BJ (cell line): ENCODE data around the gene ECE1. TPM values are rescaled to one million over a fixed set of nuclear protein-coding genes. Genes with fewer than 3 reads are reported as not detected.
"Not testable (repeated sequence)": the region's sequence is repeated elsewhere in the genome, so short reads cannot be mapped to it uniquely, and the experiment has no call there.

Experiments used
- CTCF ChIA-PET: fragments of 350-600 bp; formaldehyde crosslinking; extraction: SDS; loops from one replicate; lab custom pipeline; 2021; ENCODE audit warnings: antibody characterized with exemption, inconsistent platforms; lab: Yijun Ruan, JAX
- POLR2A ChIA-PET: fragments of 300-600 bp; sonication (Branson Sonifier 250); formaldehyde crosslinking; extraction: SDS; loops from one replicate; lab custom pipeline; 2021; ENCODE audit warnings: antibody characterized with exemption; lab: Charles Lee
- DNase-seq: peaks from one replicate; pipeline ENCODE4 v3.0.0-alpha.2; 2011; ENCODE audit warnings: low read depth
- H3K27me3 ChIP-seq: 2 replicates; pipeline ENCODE4 v1.6.0; 2011; ENCODE audit warnings: low read length; ENCODE audit not compliant: control insufficient read depth, insufficient read depth
- H3K36me3 ChIP-seq: 2 replicates; pipeline ENCODE4 v1.5.1; 2011; ENCODE audit warnings: low read length; ENCODE audit not compliant: control insufficient read depth, insufficient read depth
- H3K4me3 ChIP-seq: 2 replicates; pipeline ENCODE4 v1.5.1; 2011; ENCODE audit warnings: low read depth, mild to moderate bottlenecking, control low read depth, low read length
- polyA plus RNA-seq: library from polyadenylated mRNA; depleted of rRNA; stranded (reverse); fragments of >200 nt; gene quantifications from 2 replicates; pipeline ENCODE4 v1.2.3, GENCODE V29; 2011
- TF ChIP-seq, protein P1 (sequence below): IDR thresholded peaks from 2 replicates; pipeline ENCODE4 v1.5.1; 2011; ENCODE audit warnings: low read depth, mild to moderate bottlenecking, control low read depth, inconsistent platforms, low read length, moderate library complexity; ENCODE audit not compliant: insufficient read depth

Gene ECE1
- polyA plus RNA-seq, 1 experiment: 150 TPM

DNA sequence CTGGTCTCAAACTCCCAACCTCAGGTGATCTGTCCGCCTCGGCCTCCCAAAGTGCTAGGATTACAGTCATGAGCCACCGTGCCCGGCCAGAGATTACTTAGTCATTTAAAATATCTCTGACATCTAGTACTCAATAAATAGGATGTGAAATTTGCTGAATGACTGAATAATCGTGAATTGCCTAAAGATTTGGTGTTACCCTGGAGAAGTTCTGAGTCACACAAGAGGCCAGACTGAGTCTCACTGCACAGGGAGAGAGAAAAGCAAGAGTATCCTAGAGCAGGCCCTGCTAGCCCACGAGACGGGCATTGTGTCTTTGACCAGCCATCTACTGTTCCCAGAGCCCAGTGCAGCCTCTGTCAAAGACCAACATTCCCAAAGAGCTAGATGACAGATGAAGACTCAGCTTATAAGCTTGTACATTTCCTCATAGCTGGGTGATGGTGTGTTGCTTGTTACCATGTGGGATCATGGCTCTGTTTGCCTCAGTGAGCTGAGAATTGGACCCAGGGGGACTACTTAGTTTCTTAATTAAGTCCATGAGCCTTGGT, 108.0 kb downstream of the ECE1 start:
- no peaks in the 10 kb centered on the region for H3K36me3 ChIP-seq
- no peaks in the 10 kb centered on the region for H3K27me3 ChIP-seq
- no peak for DNase-seq
- POLR2A ChIA-PET: no interaction called here
- TF ChIP-seq, protein P1, sequence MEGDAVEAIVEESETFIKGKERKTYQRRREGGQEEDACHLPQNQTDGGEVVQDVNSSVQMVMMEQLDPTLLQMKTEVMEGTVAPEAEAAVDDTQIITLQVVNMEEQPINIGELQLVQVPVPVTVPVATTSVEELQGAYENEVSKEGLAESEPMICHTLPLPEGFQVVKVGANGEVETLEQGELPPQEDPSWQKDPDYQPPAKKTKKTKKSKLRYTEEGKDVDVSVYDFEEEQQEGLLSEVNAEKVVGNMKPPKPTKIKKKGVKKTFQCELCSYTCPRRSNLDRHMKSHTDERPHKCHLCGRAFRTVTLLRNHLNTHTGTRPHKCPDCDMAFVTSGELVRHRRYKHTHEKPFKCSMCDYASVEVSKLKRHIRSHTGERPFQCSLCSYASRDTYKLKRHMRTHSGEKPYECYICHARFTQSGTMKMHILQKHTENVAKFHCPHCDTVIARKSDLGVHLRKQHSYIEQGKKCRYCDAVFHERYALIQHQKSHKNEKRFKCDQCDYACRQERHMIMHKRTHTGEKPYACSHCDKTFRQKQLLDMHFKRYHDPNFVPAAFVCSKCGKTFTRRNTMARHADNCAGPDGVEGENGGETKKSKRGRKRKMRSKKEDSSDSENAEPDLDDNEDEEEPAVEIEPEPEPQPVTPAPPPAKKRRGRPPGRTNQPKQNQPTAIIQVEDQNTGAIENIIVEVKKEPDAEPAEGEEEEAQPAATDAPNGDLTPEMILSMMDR: no peak
- CTCF ChIA-PET: interaction anchor here (0.8 to 1.8 kb wide), 5 partner anchors 8 to 543 kb away, joined by 3 to 6 read pairs (median 4); no protein-coding TSS in a partner anchor
- no peak overlapping the region for H3K4me3 ChIP-seq

DNA sequence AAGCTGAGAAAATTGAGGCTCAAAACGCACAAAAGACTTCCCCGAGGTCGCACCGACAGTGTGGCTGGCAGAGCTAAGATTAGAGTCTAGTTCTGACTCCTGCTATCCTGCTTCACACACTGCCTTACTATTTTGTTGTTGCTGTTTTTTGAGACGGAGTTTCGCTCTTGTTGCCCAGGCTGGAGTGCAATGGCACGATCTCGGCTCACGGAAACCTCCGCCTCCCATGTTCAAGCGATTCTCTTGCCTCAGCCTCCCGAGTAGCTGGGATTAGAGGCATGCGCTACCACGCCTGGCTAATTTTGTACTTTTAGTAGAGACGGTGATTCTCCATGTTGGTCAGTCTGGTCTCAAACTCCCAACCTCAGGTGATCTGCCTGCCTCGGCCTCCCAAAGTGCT, 112.0 kb downstream of the ECE1 start:
- not testable (repeated sequence) for H3K36me3 ChIP-seq, H3K4me3 ChIP-seq, H3K27me3 ChIP-seq, DNase-seq
- CTCF ChIA-PET: interaction anchor here (1.4 kb wide), 1 partner anchor 140 kb away, joined by 3 read pairs; no protein-coding TSS in a partner anchor
- POLR2A ChIA-PET: interaction anchor here (0.7 kb wide), 1 partner anchor 377 kb away, joined by 3 read pairs; no protein-coding TSS in a partner anchor

DNA sequence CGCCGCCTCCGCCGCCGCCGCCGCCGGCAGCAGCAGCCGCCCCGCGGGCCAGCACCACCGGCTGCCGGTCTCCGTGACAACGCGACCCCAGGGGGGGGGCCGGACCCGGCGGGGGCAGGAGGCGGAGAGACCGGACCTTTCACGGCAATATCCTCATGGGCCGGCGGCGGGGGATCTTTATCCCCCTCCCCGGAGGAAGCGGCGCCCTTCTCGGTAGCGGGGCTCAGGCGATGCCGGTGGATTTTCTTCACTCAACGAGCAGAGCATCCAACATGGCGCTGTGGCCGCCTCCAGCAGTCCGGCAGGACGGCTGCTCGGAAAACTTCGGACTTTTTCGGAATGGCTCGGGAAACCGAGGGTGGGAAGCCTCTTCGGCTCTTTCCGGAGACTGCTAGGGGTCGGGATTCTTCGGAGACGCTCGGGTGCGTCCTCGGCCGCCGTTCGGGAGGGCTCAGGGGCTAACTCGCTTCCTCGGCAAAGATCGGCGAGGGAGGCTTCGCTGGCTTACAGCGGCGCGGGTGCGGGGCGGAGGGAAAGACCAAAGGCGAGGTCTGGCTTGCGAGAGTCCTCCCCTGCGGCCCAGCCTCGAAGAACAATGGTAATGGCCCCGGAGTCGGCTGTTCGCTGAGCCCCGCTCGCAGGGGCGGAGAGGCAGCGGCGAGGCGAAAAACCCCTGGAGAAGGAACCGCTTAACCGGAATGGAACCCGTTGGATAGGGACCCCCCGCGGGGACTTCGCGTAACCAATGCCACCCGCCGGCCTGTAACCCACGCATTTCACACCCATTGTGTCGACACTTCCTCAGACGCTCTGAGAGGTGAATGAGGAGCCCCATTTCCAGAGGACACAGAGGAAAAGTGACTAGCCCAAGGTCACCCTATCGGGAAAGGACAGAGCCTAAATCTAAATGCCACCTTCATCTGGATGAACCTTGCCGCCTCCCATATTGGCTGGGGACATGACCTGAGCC, 113.4 kb downstream of the ECE1 start, which contains the start of gene EIF4G3:
EIF4G3 (minus strand) TSS at position 312 of the 970 bp plus-strand sequence. CDS start 174,155 bp downstream, outside the sequence.
- Histone ChIP-seq H3K27me3 (no peaks in the 10 kb centered on the region), H3K4me3 (peak within 1 kb of the TSS; percentile 88), H3K36me3 (no peaks in the 10 kb centered on the region)
- POLR2A ChIA-PET: no interaction called here
- DNase-seq: peak; percentile 79
- TF ChIP-seq, protein P1: no peak
- CTCF ChIA-PET: no interaction called here

DNA sequence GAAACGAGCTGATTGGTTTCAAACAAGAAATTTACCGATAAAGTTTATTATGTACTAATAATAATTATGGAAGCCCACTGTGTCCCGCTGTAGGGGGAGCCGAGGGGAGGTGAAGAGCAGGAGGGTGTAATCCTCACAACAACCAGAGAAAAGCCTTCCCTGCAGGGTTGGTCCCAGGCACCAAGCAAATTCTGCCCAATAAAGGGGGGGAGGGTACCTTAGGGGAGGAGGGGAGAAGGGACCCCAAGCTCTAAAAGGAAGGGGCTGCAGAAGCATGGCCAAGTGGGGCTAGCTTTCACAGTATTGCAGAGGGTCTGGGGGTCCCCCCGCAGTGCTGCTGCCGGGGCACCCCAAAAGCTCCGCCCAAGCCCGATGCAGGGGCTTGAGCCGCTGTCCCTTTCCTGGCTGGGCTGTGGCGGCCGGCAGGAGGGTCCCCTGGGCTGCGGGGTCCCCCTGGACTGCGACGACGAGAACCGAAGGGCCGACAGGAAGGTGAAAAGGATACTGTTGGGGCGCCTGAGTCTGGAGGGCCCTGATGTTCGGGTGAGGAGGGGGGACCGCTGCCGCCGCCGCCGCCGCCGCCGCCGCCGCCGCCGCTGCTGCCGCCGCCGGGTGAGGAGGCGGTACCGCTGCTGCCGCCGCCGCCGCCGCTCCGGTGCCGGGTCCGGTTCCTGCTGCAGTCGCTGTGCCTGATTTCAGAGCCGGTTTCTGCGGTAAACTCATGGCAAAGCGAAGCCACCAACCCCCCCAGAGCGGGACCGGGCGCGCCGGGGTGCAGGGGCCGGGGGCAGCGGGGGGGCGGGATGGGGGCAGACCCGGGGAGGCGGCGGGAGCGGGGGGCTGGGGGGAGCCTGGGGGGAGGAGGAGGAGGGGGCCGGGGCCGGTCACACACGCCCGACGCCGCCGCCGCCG, 114.3 kb downstream of the ECE1 start:
- ChIA-PET CTCF (interaction anchor here (0.6 kb wide), 1 partner anchor 72 kb away, joined by 3 read pairs; no protein-coding TSS in a partner anchor), POLR2A (interaction anchor here (0.6 kb wide), 1 partner anchor 57 kb away, joined by 22 read pairs; no protein-coding TSS in a partner anchor)
- TF ChIP-seq, protein P1: no peak

DNA sequence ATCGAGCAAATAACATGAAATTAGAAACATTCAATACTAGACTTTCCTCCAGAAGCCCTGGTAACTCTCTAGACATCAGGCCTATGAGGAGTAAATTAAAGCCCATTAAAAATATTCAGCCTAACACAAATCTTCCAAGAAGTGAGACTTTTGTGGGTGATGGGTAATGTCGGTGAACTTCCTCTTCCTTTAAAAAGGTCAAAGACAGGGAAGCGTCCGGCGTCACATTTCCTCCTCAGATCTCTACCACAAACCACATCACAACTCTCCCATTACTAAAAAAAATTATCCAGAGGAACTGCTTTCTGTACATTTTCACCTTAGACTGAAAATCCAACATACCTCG, 115.0 kb downstream of the ECE1 start:
- POLR2A ChIA-PET: interaction anchor here (0.6 kb wide), 1 partner anchor 56 kb away, joined by 22 read pairs; no protein-coding TSS in a partner anchor
- TF ChIP-seq, protein P1: no peak
- H3K36me3 ChIP-seq: no peaks in the 10 kb centered on the region
- no peaks in the 10 kb centered on the region for H3K27me3 ChIP-seq
- peak overlapping the region; percentile 88 for H3K4me3 ChIP-seq
- DNase-seq: no peak
- CTCF ChIA-PET: interaction anchor here (0.6 to 1.1 kb wide), 2 partner anchors 19 to 73 kb away, joined by 3 to 4 read pairs; no protein-coding TSS in a partner anchor

More for the DNA sequence above, 114.3 kb downstream of the ECE1 start:
- H3K27me3 ChIP-seq: no peaks in the 10 kb centered on the region
- DNase-seq: no peak
- H3K4me3 ChIP-seq: peak overlapping the region; percentile 88
- no peaks in the 10 kb centered on the region for H3K36me3 ChIP-seq
